ENCODE measurements around the gene GFOD2. TPM values are rescaled to one million over a fixed set of nuclear protein-coding genes. Genes with fewer than 3 reads are reported as not detected.

GFOD2 gene
- total and polyA plus RNA-seq, 9 donors: 8.3 to 15.9 (median 12.9) TPM

DNA sequence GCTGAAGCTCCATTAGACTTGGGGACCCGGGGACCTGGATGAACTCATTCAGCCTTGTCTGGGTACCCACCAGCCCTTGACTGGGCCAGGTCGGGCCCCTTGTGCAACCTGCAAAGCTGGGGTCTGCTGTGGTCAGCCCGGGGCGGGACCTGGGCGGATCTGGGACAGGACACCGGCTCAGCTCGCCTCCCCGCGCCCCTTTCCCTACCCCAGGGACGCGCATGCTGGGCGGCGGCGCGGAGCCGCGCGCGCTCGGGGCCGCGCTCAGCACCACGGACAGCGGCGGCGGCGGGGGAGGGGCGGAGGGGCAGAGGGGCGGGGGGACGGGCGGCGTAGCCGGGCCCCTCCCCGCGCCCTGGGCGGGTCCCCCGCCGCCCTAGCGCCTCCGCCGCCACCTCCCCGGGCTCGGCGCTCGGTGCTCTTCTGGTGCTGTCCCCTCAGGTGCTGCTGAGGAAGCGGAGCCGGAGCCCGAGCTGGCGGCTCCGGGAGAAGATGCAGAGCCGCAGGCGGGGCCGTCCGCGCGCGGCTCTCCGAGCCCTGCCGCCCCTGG is 66.5 kb downstream of the GFOD2 start:
- TF ChIP-seq POLR2A (IDR thresholded peaks at IDR 0.05): no peak
- TF ChIP-seq EP300 (IDR thresholded peaks at IDR 0.05): no peak
- TF ChIP-seq, protein P1, sequence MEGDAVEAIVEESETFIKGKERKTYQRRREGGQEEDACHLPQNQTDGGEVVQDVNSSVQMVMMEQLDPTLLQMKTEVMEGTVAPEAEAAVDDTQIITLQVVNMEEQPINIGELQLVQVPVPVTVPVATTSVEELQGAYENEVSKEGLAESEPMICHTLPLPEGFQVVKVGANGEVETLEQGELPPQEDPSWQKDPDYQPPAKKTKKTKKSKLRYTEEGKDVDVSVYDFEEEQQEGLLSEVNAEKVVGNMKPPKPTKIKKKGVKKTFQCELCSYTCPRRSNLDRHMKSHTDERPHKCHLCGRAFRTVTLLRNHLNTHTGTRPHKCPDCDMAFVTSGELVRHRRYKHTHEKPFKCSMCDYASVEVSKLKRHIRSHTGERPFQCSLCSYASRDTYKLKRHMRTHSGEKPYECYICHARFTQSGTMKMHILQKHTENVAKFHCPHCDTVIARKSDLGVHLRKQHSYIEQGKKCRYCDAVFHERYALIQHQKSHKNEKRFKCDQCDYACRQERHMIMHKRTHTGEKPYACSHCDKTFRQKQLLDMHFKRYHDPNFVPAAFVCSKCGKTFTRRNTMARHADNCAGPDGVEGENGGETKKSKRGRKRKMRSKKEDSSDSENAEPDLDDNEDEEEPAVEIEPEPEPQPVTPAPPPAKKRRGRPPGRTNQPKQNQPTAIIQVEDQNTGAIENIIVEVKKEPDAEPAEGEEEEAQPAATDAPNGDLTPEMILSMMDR (IDR thresholded peaks at IDR 0.05): no peak
- DNase-seq: peak in 2 of 5 donors; percentile 46 to 53
- 3 to 10% (median 5%) methylated on average over 35 to 59 of the region's 59 CpGs for WGBS, 3 donors

DNA sequence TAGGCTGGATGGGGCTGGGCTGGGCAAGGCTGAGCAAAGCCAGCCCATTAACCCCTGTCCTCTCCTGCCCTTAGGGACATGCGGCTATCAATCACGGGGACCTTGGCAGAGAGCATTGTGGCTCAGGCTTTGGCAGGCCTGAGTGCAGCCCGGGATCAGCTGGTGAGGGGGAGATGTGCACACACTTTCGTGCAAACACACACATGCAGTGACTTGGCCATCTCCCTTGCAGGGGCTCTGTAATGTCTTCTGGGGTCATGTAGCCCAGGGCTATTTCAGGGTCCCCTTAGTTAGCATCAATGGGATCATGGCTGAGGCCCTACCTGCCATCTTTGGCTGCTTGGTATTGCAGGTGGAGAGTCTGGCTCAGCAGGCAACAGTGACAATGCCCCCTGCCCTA is 67.3 kb downstream of the GFOD2 start:
- WGBS, 3 donors: 67 to 75% (median 74%) methylated on average over 4 of the region's 4 CpGs

More for the DNA sequence above, 66.5 kb downstream of the GFOD2 start:
- H3K4me1 ChIP-seq (ENCODE audit: insufficient read depth): peaks cover 8% of the 10 kb centered on the region
- no peaks in the 10 kb centered on the region for H3K9me3 ChIP-seq
- intact Hi-C loops (cut with DNase I): loop anchor here in 1 of 4 donors (5.0 kb wide), 1 partner anchor 85 kb away; no protein-coding TSS in a partner anchor
- H3K27me3 ChIP-seq: peaks cover 6% of the 10 kb centered on the region
- no peak overlapping the region for H3K27ac ChIP-seq
- H3K36me3 ChIP-seq: no peaks in the 10 kb centered on the region
- peak overlapping the region; percentile 16 for H3K4me3 ChIP-seq

DNA sequence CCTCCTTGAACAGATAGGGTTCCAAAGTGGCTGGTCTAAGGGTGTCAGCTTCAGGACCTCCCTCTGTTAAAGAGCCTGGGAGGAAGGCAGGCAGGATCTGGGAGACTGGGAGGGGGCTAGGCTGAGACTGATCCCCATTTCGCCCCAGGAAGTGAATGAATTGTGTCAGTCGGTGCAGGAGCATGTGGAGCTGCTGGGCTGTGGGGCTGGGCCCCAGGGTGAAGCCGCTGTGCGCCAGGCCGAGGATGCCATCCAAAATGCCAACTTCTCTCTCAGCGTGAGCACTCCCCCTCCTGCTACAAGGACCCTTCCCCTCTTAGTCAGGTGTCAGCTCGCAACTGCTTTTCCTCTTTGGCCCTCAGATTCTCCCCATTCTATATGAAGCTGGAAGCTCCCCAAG is 68.1 kb downstream of the GFOD2 start:
- DNase-seq: no peak
- 89 to 93% (median 90%) methylated on average over 7 of the region's 7 CpGs for WGBS, 3 donors
- no peak for TF ChIP-seq POLR2A (IDR thresholded peaks at IDR 0.05)
- TF ChIP-seq EP300 (IDR thresholded peaks at IDR 0.05): no peak
- TF ChIP-seq, protein P1 (IDR thresholded peaks at IDR 0.05): no peak
- Histone ChIP-seq H3K4me3 (no peak overlapping the region), H3K36me3 (no peaks in the 10 kb centered on the region), H3K9me3 (no peaks in the 10 kb centered on the region), H3K4me1 (ENCODE audit: insufficient read depth) (peaks cover 8% of the 10 kb centered on the region), H3K27me3 (peaks cover 6% of the 10 kb centered on the region), H3K27ac (no peak overlapping the region)
- intact Hi-C loops (cut with DNase I): loop anchor here in 1 of 4 donors (5.0 kb wide), 1 partner anchor 84 kb away; no protein-coding TSS in a partner anchor

More for the DNA sequence above, 67.3 kb downstream of the GFOD2 start:
- Histone ChIP-seq H3K27me3 (peaks cover 6% of the 10 kb centered on the region), H3K4me1 (ENCODE audit: insufficient read depth) (peaks cover 8% of the 10 kb centered on the region), H3K36me3 (no peaks in the 10 kb centered on the region), H3K9me3 (no peaks in the 10 kb centered on the region), H3K27ac (no peak overlapping the region), H3K4me3 (no peak overlapping the region)
- intact Hi-C loops (cut with DNase I): loop anchor here in 1 of 4 donors (5.0 kb wide), 1 partner anchor 85 kb away; no protein-coding TSS in a partner anchor
- DNase-seq: no peak
- TF ChIP-seq EP300 (IDR thresholded peaks at IDR 0.05) (no peak), POLR2A (IDR thresholded peaks at IDR 0.05) (no peak)
- TF ChIP-seq, protein P1 (IDR thresholded peaks at IDR 0.05): no peak

DNA sequence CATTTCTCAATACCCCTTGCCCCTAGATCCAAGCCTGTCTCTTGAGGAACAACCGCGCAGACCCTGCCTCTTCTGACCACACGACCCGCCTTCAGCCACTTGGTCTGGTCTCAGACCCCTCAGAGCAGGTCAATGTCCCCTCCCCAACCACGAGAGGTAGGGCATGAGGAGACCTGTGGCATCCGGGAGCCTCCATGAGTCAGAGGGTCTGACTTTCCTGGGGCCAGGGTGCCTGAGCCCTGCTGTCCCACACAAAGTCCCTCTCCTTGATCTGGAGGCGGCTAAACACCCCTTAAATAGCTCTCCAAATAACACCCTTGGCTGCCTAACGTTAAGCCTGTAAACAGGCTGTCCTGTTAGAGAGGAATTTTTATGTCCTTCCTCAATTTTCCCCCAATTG is 69.1 kb downstream of the GFOD2 start:
- DNase-seq: no peak
- no peaks in the 10 kb centered on the region for H3K9me3 ChIP-seq
- intact Hi-C loops (cut with DNase I): loop anchor here in 1 of 4 donors (5.0 kb wide), 1 partner anchor 83 kb away; no protein-coding TSS in a partner anchor
- H3K36me3 ChIP-seq: no peaks in the 10 kb centered on the region
- H3K4me3 ChIP-seq: no peak overlapping the region
- peaks cover 8% of the 10 kb centered on the region for H3K4me1 ChIP-seq (ENCODE audit: insufficient read depth)
- peaks cover 6% of the 10 kb centered on the region for H3K27me3 ChIP-seq
- H3K27ac ChIP-seq: no peak overlapping the region
- TF ChIP-seq POLR2A (IDR thresholded peaks at IDR 0.05) (no peak), EP300 (IDR thresholded peaks at IDR 0.05) (no peak)
- TF ChIP-seq, protein P1 (IDR thresholded peaks at IDR 0.05): no peak
- 51 to 63% (median 59%) methylated on average over 8 of the region's 8 CpGs for WGBS, 3 donors
